ENCODE results near the gene ACAT1.
"Not testable (repeated sequence)": the region's sequence is repeated elsewhere in the genome, so short reads cannot be mapped to it uniquely, and the experiment has no call there.

Gene ACAT1

GRCh38 chr11:108148556-108148955, 27.2 kb downstream of the ACAT1 start:
- no peak for DNase-seq

- no peak for DNase-seq
Measured at GRCh38 chr11:108154591-108154990, 33.2 kb downstream of the ACAT1 start.

- DNase-seq = peak; percentile 10 to 26
Measured at GRCh38 chr11:108160970-108161566, 39.7 kb downstream of the ACAT1 start.

GRCh38 chr11:108162878-108163277, 41.5 kb downstream of the ACAT1 start:
- DNase-seq = not testable (repeated sequence)

GRCh38 chr11:108167624-108168023, 46.3 kb downstream of the ACAT1 start:
- no peak for DNase-seq

GRCh38 chr11:108170184-108170583, 48.8 kb downstream of the ACAT1 start:
- DNase-seq = no peak

- no peak for DNase-seq
Measured at GRCh38 chr11:108177570-108177969, 56.2 kb downstream of the ACAT1 start.

- DNase-seq = no peak
Measured at GRCh38 chr11:108193725-108194124, 72.4 kb downstream of the ACAT1 start.

- no peak for DNase-seq
Measured at GRCh38 chr11:108196901-108197300, 75.5 kb downstream of the ACAT1 start.

All from CD4-positive, alpha-beta T cell treated with Interleukin-1 beta for 1 hour (primary cell).